Ovary (tissue), 3 donors: ENCODE measurements around the gene TMEM62.

Source experiments
- CTCF ChIP-seq, 3 donors: fragments of 450-650 bp in 2 of 3; fragments of 200-600 bp in 1 of 3; IDR thresholded peaks; one replicate each; pipeline versions ENCODE4 v1.5.1 to v1.8.0; 2016 to 2022; ENCODE audit warnings: antibody characterized with exemption in 3 of 3, mild to moderate bottlenecking in 1 of 3
- POLR2A ChIP-seq: fragments of 450-650 bp; IDR thresholded peaks from one replicate; pipeline ENCODE4 v1.6.1; 2017; ENCODE audit warnings: antibody characterized with exemption, mild to moderate bottlenecking, moderate library complexity
- donor health status: DM: no; HTN: no; CAD: no.

- TF ChIP-seq CTCF (IDR thresholded peaks at IDR 0.05) (no peak), POLR2A (no peak)
Measured at GRCh38 chr15:43184407-43185124, 51.2 kb downstream of the TMEM62 start.
